ENCODE results near the gene CAMK2G. TPM values are rescaled to one million over a fixed set of nuclear protein-coding genes. Genes with fewer than 3 reads are reported as not detected.
"Not testable (repeated sequence)": the region's sequence is repeated elsewhere in the genome, so short reads cannot be mapped to it uniquely, and the experiment has no call there.

CAMK2G gene
- total RNA-seq, 2 donors from 2014 or later = 40.0 to 45.8 TPM

- DNase-seq = no peak
- no peak for TF ChIP-seq CTCF (IDR thresholded peaks at IDR 0.05)
- intact Hi-C loops (cut with DNase I) = no loop called here
- Histone ChIP-seq H3K9me3 (no peaks in the 10 kb centered on the region), H3K4me3 (no peak overlapping the region), H3K9ac (ENCODE audit: low read depth in 2 of 2, low read length in 2 of 2) (no peak overlapping the region), H3K27me3 (no peaks in the 10 kb centered on the region), H3K4me1 (no peaks in the 10 kb centered on the region), H3K36me3 (no peaks in the 10 kb centered on the region), H3K27ac (no peak overlapping the region)
These were observed 25.1 kb upstream of the CAMK2G start for GRCh38 chr10:73899423-73899822.

GRCh38 chr10:73898730-73899410 lies 24.5 kb upstream of the CAMK2G start:
- Histone ChIP-seq H3K9me3 (no peaks in the 10 kb centered on the region), H3K27me3 (no peaks in the 10 kb centered on the region), H3K27ac (no peak overlapping the region), H3K4me3 (no peak overlapping the region), H3K9ac (ENCODE audit: low read depth in 2 of 2, low read length in 2 of 2) (no peak overlapping the region), H3K36me3 (no peaks in the 10 kb centered on the region), H3K4me1 (no peaks in the 10 kb centered on the region)
- intact Hi-C loops (cut with DNase I) = no loop called here
- no peak for DNase-seq
- TF ChIP-seq CTCF (IDR thresholded peaks at IDR 0.05) = no peak

- no peak overlapping the region for H3K27ac ChIP-seq
- DNase-seq = no peak
- no peaks in the 10 kb centered on the region for H3K4me1 ChIP-seq
- no peak for TF ChIP-seq CTCF (IDR thresholded peaks at IDR 0.05)
- no peaks in the 10 kb centered on the region for H3K27me3 ChIP-seq
- no peak overlapping the region for H3K9ac ChIP-seq (ENCODE audit: low read depth in 2 of 2, low read length in 2 of 2)
- intact Hi-C loops (cut with DNase I) = no loop called here
- no peaks in the 10 kb centered on the region for H3K36me3 ChIP-seq
- H3K4me3 ChIP-seq = no peak overlapping the region
- H3K9me3 ChIP-seq = no peaks in the 10 kb centered on the region
These were observed 23.3 kb upstream of the CAMK2G start for GRCh38 chr10:73897693-73898092.

- H3K4me1 ChIP-seq; H3K27ac ChIP-seq; H3K27me3 ChIP-seq; intact Hi-C loops (cut with DNase I); DNase-seq; H3K9ac ChIP-seq (ENCODE audit: low read depth in 2 of 2, low read length in 2 of 2); H3K36me3 ChIP-seq; H3K9me3 ChIP-seq; H3K4me3 ChIP-seq: not testable (repeated sequence)
These were observed 21.0 kb upstream of the CAMK2G start for GRCh38 chr10:73895381-73895780.

- no peaks in the 10 kb centered on the region for H3K4me1 ChIP-seq
- no peaks in the 10 kb centered on the region for H3K9me3 ChIP-seq
- no peak overlapping the region for H3K4me3 ChIP-seq
- no peak overlapping the region for H3K9ac ChIP-seq (ENCODE audit: low read depth in 2 of 2, low read length in 2 of 2)
- no peaks in the 10 kb centered on the region for H3K36me3 ChIP-seq
- H3K27ac ChIP-seq = no peak overlapping the region
- no peaks in the 10 kb centered on the region for H3K27me3 ChIP-seq
- no peak for DNase-seq
- intact Hi-C loops (cut with DNase I) = no loop called here
- no peak for TF ChIP-seq CTCF (IDR thresholded peaks at IDR 0.05)
These were observed 20.1 kb upstream of the CAMK2G start for GRCh38 chr10:73894245-73894971.

GRCh38 chr10:73893426-73893825 lies 19.1 kb upstream of the CAMK2G start:
- intact Hi-C loops (cut with DNase I) = no loop called here
- H3K27ac ChIP-seq = no peak overlapping the region
- TF ChIP-seq CTCF (IDR thresholded peaks at IDR 0.05) = no peak
- H3K36me3 ChIP-seq = no peaks in the 10 kb centered on the region
- no peaks in the 10 kb centered on the region for H3K4me1 ChIP-seq
- H3K4me3 ChIP-seq = no peak overlapping the region
- H3K9me3 ChIP-seq = no peaks in the 10 kb centered on the region
- H3K9ac ChIP-seq (ENCODE audit: low read depth in 2 of 2, low read length in 2 of 2) = no peak overlapping the region
- DNase-seq = no peak
- no peaks in the 10 kb centered on the region for H3K27me3 ChIP-seq
